LNCAP (cell line): Measurements from ENCODE around the gene NCSTN.

Source experiments
- TF ChIP-seq, protein P1 (sequence below): fragments of 450-650 bp; IDR thresholded peaks from 2 replicates; pipeline ENCODE4 v1.5.1; 2017; ENCODE audit warnings: mild to moderate bottlenecking

Gene NCSTN

DNA sequence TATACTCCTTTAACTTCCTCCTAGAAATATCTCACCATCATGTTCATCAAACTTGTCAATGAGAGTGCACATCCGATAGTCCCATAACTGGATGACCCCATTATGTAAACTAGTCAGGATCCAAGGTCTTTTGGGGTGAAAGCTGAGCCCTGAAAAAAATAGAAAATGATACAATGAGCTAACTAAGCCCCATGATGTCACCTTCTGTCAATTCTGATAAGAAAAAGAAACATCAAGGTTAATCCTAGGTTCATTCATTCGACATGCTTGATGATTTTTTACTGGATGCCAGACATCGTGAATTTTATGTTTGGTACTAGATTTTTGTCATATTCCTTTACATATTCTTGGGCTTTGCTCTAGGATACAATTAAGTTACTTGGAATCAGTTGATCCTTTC lies 3.0 kb upstream of the NCSTN start:
- TF ChIP-seq, protein P1, sequence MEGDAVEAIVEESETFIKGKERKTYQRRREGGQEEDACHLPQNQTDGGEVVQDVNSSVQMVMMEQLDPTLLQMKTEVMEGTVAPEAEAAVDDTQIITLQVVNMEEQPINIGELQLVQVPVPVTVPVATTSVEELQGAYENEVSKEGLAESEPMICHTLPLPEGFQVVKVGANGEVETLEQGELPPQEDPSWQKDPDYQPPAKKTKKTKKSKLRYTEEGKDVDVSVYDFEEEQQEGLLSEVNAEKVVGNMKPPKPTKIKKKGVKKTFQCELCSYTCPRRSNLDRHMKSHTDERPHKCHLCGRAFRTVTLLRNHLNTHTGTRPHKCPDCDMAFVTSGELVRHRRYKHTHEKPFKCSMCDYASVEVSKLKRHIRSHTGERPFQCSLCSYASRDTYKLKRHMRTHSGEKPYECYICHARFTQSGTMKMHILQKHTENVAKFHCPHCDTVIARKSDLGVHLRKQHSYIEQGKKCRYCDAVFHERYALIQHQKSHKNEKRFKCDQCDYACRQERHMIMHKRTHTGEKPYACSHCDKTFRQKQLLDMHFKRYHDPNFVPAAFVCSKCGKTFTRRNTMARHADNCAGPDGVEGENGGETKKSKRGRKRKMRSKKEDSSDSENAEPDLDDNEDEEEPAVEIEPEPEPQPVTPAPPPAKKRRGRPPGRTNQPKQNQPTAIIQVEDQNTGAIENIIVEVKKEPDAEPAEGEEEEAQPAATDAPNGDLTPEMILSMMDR: no peak

DNA sequence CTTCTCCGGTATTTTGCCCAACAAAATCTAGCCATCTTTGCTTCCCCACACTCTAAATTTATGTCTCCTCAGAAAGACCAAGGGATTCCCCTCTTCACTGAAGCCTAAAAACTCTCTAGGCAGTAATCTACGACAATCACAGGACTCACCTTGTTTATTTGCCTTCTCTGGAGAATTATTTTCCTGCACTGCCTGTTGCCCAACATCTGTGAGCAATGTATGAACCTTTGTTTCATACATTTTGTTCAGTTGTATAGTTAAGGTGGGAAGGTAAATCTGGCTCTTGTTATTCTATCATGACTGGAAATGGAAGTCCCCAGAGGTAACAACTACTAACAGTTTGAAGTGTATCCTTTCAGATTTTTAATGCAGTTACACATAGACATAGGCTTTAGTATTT lies 2.3 kb upstream of the NCSTN start:
- TF ChIP-seq, protein P1: no peak

DNA sequence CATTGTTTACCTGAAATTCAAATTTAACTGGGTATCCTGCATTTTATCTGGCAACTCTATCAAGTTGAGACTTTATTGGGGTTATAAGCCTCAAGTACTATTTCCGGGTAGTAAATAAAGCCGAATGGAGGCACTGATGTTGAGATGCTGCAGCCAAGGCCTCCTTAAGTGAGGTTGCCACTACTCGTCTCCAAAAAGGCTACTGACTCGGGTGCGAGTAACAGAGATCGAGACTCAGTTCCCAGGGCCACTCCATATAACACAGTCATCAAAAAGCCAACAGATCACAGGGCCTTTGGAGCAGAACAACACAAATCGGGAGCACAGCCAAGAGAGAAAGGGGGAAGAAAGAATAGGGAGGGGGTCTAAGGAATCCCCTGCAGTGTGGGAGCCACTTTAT lies 657 bp upstream of the NCSTN start:
- TF ChIP-seq, protein P1: no peak

DNA sequence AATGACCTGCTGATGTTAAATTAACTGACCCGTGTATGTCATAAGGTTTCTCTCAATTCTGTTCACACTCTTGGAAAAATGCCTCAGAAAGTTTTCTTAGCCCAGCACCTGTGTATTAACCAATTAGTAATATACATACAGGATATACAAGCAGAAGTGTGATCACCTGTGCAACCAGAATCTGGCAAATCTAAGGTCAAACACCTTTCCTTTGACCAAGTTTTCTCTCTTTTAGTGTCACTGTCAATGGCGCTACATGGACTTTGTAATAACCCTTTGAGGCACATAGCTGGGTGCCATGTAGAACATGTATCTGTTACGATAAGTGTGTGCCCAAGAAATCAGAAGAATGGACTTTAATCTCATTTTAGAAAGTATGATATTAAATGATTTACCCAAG lies 1.1 kb downstream of the NCSTN start:
- TF ChIP-seq, protein P1: no peak

DNA sequence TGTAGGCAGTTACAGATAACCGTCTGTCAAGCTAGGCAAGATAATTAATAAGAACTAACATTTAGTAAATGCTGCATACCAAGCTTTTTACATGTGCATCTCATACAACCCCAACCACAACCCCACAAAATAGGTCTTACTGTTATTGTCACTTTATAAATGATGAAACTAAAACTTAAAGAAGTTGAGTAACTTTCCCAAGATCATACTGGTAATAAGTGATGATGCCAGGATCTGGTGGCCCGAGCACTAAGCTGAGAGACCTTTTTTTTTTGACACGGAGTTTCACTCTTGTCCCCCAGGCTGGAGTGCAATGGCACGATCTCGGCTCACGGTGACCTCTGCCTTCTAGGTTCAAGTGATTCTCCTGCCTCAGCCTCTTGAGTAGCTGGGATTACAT lies 1.8 kb downstream of the NCSTN start:
- TF ChIP-seq, protein P1: no peak

DNA sequence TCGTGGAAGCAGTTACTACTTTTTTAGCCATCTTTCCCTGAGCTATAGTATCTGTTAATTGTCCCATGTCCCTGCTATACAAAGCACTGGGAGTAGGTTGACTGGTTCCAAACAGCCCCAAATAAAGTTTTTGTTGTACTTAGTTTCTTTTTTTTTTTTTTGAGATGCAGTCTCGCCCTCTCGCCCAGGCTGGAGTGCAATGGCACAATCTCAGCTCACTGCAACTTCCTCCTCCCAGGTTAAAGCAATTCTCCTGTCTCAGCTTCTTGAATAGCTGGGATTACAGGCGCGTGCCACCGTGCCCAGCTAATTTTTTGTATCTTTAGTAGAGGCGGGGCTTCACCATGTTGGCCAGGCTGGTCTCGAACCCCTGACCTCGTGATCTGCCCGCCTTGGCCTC lies 3.3 kb downstream of the NCSTN start:
- TF ChIP-seq, protein P1: no peak

DNA sequence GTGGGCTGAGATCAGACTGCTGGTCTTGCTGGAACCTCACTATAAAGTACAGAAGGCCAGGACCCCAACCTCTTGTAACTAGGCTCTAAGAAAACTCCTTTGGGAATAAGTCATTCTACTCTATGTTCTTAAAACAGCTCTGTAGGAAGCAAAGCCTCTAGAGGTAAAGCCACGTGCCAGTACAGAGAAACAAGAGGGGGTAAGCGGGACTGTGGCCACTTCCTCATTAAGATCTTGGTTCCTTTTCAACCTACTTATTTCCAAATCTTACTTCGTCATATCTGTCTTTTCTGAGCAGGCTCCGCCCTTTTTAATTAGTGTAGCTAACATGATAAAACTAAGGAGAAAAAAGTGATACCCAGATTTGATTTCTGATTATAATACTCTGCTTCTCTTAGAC lies 3.8 kb downstream of the NCSTN start:
- TF ChIP-seq, protein P1: no peak

DNA sequence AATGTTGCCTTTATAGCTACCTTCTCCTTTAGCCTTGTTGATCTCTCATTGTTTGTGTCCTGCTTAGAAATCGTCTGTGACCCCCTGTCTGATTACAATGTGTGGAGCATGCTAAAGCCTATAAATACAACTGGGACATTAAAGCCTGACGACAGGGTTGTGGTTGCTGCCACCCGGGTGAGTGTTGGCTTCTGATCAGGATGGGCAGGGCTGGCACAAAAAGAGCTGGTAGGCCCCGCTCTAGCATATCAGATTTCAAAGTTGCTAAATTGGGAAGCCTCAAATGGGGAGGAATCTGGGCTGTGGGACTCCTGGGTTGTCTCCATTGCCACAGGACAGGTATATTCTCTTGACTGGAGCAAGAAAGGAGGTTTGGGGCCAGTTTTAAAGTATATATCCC lies 8.4 kb downstream of the NCSTN start:
- TF ChIP-seq, protein P1: no peak
